ENCODE results near the gene CITED2. TPM values are rescaled to one million over a fixed set of nuclear protein-coding genes. Genes with fewer than 3 reads are reported as not detected.
A peak's percentile ranks its signal among the peaks of the same experiment; 100 is the strongest.

The CITED2 gene
- total RNA-seq, 1 experiment from 2014 or later = 54.2 TPM

DNA sequence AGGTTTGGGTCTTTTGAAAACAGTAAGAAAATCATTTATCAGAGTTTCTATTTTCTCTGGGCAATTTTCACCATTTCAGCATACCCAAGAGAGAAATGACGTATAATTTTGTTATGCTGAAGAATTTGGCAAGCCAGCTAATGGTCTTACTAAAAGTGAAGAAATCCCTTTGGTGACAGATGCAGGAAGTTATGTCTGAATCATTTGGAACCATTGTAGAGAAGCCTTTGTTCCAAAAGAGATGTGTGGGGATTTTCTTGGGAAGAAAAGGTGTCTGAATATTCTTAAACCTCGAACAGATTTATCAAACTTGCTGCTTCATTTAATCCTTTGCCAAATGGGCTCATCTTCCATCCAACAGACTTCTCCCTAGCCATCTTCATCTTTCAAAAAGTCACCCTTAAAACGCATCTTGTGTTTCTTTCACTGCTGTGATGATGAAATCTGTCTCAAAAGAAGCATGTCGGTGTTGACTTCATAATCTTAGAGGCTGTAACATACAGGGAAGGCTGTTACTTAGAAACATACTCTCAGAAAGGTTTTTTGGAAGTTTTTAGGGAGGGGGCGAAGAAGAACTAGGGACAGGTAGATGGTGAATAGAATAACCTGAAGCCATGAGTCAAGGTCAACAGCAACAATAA, 39.5 kb downstream of the CITED2 start:
- Histone ChIP-seq H3K9ac (ENCODE audit: low read length) (no peak overlapping the region), H3K4me2 (ENCODE audit: low read length) (no peak overlapping the region), H3K9me3 (ENCODE audit: low read length) (no peaks in the 10 kb centered on the region), H2AFZ (ENCODE audit: low read length) (no peak overlapping the region), H3K4me3 (ENCODE audit: low read length) (no peak overlapping the region), H3F3A (ENCODE audit: low read length, unreplicated experiment) (no peaks in the 10 kb centered on the region), H3K79me2 (ENCODE audit: low read length) (no peaks in the 10 kb centered on the region), H3K27ac (ENCODE audit: low read length) (no peak overlapping the region), H3K4me1 (ENCODE audit: insufficient read depth, low read length) (no peaks in the 10 kb centered on the region), H3K27me3 (ENCODE audit: low read length) (no peaks in the 10 kb centered on the region), H3K36me3 (ENCODE audit: low read depth, low read length) (no peaks in the 10 kb centered on the region), H4K20me1 (ENCODE audit: low read length) (no peaks in the 10 kb centered on the region), H3K9me2 (replicated peaks; ENCODE audit: low read length) (no peaks in the 10 kb centered on the region)
- intact Hi-C loops (cut with micrococcal nuclease) = no loop called here
- ChIA-PET POLR2A (ENCODE audit: unreplicated experiment) (no interaction called here), CTCF (no interaction called here)
- no TSS peak for BruUV-seq (replicated peaks)
- DNase-seq = peak; percentile 53
- no peak for TF ChIP-seq EZH2 (IDR thresholded peaks at IDR 0.05; ENCODE audit: low read length, unreplicated experiment)
- TF ChIP-seq CTCF (conservative IDR thresholded peaks at IDR 0.05; ENCODE audit: low read depth, low read length) = no peak
- no peak for TF ChIP-seq EZH2phosphoT487 (IDR thresholded peaks at IDR 0.05; ENCODE audit: borderline replicate concordance, low read length)
- no peak for ATAC-seq

DNA sequence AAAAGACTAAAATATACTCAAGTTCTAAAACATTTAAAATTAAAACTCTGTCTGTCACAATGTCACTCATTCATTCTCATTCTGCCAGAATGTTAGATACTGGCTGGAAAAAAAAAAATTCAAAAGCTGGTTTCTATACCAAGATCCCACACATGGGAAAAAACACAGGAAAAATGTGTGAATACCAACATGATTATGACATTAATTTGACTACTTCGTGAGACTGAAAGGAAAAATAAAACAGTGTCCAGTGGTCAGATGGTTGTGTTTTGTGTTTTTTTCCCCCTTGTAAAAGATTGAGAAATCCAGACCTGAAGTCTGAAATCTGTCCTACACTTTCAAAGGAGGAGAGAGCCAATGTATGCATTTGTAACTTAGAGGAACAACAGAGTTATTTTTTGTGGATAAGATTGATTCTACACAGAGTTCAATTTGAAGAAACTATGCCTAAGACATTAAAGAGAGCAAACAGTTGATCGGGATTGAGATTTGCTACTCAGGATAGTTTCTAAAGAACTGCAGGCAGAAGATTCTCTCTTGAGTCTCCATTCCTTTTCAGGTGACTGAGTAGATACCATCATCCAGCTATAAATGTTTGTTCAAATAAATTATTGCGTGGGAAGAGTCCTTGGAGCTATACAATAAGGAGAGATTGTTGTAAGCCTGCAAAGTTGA, 43.5 kb downstream of the CITED2 start:
- H3K79me2 ChIP-seq (ENCODE audit: low read length) = no peaks in the 10 kb centered on the region
- H4K20me1 ChIP-seq (ENCODE audit: low read length) = no peaks in the 10 kb centered on the region
- no peak overlapping the region for H2AFZ ChIP-seq (ENCODE audit: low read length)
- CTCF ChIA-PET = no interaction called here
- intact Hi-C loops (cut with micrococcal nuclease) = no loop called here
- no peaks in the 10 kb centered on the region for H3K9me3 ChIP-seq (ENCODE audit: low read length)
- no TSS peak for BruUV-seq (replicated peaks)
- no peak for ATAC-seq
- H3K4me2 ChIP-seq (ENCODE audit: low read length) = no peak overlapping the region
- H3K4me3 ChIP-seq (ENCODE audit: low read length) = no peak overlapping the region
- H3K9ac ChIP-seq (ENCODE audit: low read length) = no peak overlapping the region
- no peaks in the 10 kb centered on the region for H3K9me2 ChIP-seq (replicated peaks; ENCODE audit: low read length)
- H3K36me3 ChIP-seq (ENCODE audit: low read depth, low read length) = no peaks in the 10 kb centered on the region
- H3F3A ChIP-seq (ENCODE audit: low read length, unreplicated experiment) = no peaks in the 10 kb centered on the region
- no peak overlapping the region for H3K27ac ChIP-seq (ENCODE audit: low read length)
- no peak for DNase-seq
- POLR2A ChIA-PET (ENCODE audit: unreplicated experiment) = no interaction called here
- no peak for TF ChIP-seq EZH2 (IDR thresholded peaks at IDR 0.05; ENCODE audit: low read length, unreplicated experiment)
- TF ChIP-seq EZH2phosphoT487 (IDR thresholded peaks at IDR 0.05; ENCODE audit: borderline replicate concordance, low read length) = no peak
- TF ChIP-seq CTCF (conservative IDR thresholded peaks at IDR 0.05; ENCODE audit: low read depth, low read length) = no peak
- no peaks in the 10 kb centered on the region for H3K27me3 ChIP-seq (ENCODE audit: low read length)
- no peaks in the 10 kb centered on the region for H3K4me1 ChIP-seq (ENCODE audit: insufficient read depth, low read length)

GRCh38 chr6:139330306-139330705, 44.1 kb downstream of the CITED2 start:
- TF ChIP-seq CTCF (conservative IDR thresholded peaks at IDR 0.05; ENCODE audit: low read depth, low read length) = no peak
- CTCF ChIA-PET = no interaction called here
- intact Hi-C loops (cut with micrococcal nuclease) = no loop called here
- POLR2A ChIA-PET (ENCODE audit: unreplicated experiment) = no interaction called here
- BruUV-seq (replicated peaks) = no TSS peak
- H2AFZ ChIP-seq (ENCODE audit: low read length) = no peak overlapping the region
- no peaks in the 10 kb centered on the region for H3K4me1 ChIP-seq (ENCODE audit: insufficient read depth, low read length)
- no peaks in the 10 kb centered on the region for H4K20me1 ChIP-seq (ENCODE audit: low read length)
- no peaks in the 10 kb centered on the region for H3K9me3 ChIP-seq (ENCODE audit: low read length)
- H3K27me3 ChIP-seq (ENCODE audit: low read length) = no peaks in the 10 kb centered on the region
- no peak overlapping the region for H3K27ac ChIP-seq (ENCODE audit: low read length)
- no peaks in the 10 kb centered on the region for H3K36me3 ChIP-seq (ENCODE audit: low read depth, low read length)
- H3F3A ChIP-seq (ENCODE audit: low read length, unreplicated experiment) = no peaks in the 10 kb centered on the region
- no peak overlapping the region for H3K4me2 ChIP-seq (ENCODE audit: low read length)
- DNase-seq = no peak
- H3K4me3 ChIP-seq (ENCODE audit: low read length) = no peak overlapping the region
- ATAC-seq = no peak
- H3K9ac ChIP-seq (ENCODE audit: low read length) = no peak overlapping the region
- H3K9me2 ChIP-seq (replicated peaks; ENCODE audit: low read length) = no peaks in the 10 kb centered on the region
- no peaks in the 10 kb centered on the region for H3K79me2 ChIP-seq (ENCODE audit: low read length)

Data from PC-3 (cell line).